Dermis microvascular lymphatic vessel endothelial cell (primary cell): ENCODE data around the gene ROR1. TPM values are rescaled to one million over a fixed set of nuclear protein-coding genes. Genes with fewer than 3 reads are reported as not detected.

Experiments used
- DNase-seq, 2 donors: peaks; one replicate each; pipeline versions ENCODE4 v3.0.0 to v3.0.0-alpha.2; 2010; ENCODE audit warnings: low read depth in 2 of 2
- total RNA-seq: library from RNA; depleted of rRNA; stranded (reverse); fragments of >200 nt; gene quantifications from 2 replicates; pipeline ENCODE4 v1.2.1, GENCODE V29; 2014

ROR1 gene
- total RNA-seq, 1 donor from 2014 or later = 0.26 TPM

DNA sequence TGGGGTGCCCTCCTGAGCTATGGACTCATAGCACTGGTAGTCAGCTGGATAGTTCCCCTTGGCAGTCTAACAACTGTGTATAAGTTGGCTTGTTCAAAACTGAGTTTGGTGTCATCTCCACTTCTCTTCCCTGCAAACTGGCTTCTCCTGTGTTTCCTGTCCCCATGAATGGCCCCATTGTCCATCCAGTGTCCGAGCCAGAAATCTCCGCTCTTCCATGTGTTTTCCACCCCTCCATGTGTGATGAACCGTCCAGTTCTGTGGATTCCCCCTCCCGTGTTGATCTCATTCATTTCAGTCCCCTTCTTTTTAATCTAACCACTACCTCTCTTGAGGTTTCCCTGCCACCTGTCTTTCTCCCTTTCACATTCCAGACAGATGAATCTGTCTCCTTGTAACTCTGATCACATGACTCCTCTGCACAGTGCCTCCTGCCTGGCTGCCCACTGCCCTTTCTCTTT, 195.7 kb downstream of the ROR1 start:
- DNase-seq = no peak

DNA sequence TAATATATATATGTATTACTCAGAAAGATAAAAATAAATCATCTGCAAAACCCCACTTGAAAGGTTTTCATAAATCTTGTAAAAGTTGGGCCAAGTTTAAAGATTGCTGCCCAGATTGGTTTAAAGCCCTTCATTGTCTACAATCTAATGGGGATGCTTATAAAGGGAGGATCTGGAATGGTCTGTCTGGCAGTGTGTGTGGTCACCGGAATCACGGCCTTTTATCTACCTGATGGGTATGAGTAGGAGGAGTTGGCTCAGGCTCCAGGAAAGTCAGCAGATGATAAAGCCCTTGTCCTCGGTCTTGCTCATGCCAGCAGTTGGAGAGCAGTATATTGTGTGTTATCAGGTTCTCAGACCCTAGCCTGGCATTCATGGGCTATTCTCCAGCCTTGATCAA, 197.7 kb downstream of the ROR1 start:
- DNase-seq = no peak

DNA sequence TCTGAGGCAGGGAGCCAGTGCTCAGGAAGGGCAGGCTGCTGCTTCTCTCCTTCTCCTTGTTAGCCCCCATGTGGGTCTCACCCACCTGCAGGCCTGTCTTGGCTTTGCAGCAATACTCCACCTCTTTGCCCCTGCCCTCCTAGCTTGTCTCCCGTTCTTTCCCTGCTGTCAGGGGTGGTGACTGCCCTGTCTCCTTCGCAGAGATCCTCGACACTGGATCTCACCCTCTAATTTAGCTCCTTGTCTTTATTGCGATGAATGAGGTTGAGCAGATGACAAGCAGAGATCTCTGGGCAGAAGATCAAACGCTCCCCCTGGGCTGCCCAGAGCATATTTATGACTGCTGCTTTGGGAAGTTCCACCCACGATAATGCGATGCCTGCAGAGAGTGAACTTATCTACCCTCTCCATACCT, 199.2 kb downstream of the ROR1 start:
- no peak for DNase-seq

DNA sequence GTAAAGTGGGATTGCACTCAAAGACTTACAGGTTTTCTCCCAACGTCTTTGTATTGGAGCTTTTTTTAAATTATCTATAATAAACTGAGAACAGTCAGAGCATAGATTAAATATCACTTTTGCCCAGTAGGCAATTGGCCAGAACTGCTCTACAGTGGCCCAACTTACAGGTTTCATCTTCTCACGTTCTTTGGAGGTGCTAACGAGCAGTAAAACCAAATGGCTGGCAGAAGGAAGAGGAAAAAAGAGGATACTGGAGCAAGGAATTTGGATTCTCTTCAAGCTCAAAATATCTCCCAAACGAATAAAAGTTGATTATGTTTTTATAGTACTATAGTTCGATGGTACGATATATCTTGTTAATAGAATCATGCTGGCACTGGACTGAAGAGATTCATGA, 201.1 kb downstream of the ROR1 start:
- no peak for DNase-seq

DNA sequence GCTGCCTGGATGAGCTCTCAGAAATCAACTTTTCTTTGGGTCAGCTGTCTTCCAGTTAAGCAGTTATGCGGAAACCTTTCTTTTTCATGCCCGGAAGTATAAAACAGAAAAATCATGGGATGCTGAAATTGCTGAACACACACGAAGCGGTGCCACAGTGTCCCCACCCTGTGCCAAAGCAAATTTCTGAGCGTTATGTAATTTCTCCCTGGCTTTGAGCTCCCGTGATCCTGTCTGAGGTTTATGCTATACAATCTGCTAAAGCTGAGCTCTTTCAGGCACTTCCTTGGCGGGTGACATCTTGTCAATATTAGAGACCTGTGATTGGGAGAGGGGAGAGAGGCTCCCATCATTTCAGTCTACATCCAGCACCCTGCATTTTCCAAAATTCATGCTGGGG, 201.7 kb downstream of the ROR1 start:
- DNase-seq = no peak

DNA sequence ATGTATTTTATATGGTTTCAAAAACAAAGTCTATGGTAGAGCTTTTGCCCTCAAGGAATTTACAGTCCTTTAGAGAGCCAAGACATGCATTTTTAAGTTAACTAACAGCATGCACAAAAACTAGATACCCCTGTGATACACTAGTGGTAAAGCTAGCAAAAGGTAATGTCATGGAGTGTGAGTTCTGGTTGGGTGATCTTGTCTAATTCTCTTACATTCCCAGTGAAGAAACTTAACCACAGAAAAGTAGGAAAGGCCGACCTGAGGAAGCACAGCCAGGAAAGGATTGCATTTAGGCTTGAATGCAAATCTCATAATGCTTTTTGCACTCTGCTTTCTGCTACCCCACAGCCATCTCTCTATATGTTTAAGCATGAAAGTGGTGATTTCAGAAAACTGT, 202.2 kb downstream of the ROR1 start:
- no peak for DNase-seq

DNA sequence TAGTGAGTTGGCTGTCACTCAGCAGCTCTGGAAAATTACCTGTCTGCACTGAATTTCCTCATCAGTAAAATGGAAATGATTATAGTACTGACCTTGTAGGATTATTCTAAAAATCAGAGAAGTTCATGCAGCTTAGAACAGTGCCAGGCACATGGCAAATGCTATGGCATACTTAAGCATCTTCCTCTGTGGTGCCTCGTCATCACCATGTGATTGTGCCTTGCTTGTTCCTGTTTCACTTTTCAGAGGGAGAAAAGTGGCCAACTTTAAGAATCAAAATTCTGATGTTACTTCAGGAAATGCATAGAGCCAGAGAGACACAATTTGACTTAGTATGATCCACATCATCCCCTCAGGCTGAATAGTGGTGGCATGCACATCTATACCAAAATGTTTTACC, 203.6 kb downstream of the ROR1 start:
- no peak for DNase-seq

DNA sequence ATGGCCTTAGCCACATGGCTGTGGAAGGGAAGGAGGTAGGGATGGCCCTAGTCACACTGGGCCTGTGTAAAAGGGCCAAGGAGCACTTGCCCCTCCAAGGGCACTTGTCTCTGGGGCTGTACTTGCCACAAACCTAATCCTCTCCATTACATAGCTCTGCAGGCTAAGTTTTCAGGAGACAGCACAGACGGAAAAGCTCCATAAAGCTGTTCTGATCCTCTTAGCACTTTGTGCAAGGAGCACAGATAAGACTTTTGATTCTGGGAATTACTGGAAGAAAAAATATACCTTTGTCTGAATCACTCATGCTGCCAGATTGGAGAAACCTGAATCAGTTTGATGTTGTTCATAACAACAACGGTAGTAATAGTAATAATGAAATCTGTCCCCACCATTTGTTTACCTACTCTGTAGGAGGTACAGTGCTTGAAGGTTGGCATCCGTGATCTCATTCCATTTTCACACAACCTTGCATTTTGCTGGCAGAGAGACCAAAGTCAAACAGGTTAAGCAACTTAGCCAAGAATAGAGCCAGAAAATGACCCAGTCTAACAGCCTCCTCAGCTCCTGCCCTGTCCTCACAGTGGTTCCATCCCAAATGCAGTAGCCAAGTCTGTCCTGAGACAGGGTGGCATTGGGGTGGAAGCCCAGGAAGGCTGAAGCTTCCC, 207.1 kb downstream of the ROR1 start:
- no peak for DNase-seq

DNA sequence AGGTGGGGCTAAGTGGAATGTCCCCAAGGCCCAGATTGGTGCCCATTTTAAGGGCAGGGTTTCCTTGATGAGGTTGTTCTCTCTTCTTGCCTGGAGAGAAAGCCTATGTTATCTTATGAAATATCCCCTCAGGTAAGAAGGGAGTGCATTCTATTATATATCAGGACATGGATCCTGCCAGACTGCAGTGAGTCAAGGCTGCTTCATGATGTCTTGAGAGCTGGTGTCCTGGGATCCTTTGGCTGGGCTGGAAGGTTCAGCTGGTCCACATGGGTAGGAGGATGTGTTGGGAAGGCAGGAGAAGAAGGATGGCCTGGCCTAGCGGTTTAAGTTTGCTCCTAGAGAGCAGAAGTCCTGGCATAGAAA, 207.6 kb downstream of the ROR1 start:
- DNase-seq = no peak

DNA sequence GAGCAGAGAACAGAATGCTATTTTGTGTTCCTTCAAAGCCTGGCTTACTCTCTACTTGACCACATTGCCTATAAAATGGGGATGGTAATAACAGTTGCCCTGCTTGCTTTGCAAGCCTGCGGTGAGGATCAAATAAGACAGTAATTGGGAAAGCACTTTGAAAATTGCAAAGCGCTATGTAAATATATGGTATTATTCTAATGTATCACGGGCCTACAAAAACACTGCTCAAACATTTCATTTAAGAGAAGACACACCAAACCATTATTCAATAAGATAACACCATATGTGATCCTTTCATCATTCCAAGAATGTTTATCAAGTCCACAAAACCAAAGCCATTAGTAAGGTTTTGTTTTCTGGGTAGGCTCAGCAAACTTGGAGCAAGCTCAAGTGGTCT, 208.4 kb downstream of the ROR1 start:
- DNase-seq = no peak

DNA sequence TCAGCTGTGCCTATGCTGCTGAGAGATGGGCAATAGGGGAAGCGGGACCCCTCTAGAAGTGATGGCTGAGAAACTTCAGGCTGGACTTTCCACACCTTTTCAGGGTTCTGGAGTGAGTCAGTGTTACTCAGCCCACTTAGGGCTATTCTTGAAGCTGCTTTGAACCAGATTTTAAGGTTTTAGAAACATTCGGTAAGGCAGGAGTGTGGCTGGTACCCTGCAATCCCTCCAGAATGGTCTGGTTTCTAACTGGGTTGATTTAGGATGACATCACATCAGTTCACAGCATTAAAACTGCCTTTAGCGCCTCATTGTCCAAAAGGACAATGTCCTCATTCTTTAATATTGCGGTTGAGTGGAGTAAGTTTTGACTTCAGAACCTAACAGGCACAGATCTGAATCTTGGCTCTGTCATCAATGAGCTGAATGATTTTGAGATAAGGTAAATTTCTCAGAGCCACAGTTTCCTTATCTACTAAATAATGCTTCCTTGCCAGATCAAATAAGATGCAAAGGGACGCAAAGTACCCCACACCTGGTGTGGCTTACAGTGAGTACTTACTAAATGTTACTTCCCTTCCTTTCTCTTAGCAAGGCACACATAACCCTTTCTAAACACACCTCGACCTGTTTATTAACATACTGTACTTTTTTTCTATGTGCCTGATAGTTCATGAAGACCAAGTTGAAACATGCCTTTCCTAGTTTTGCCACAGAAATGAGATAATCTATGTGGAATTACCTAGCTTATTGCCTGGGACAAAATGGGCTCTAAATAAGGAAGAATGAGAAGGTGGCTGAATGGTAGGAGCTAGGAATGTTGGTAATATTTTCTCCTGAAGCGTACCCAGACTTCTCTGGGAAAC, 209.8 kb downstream of the ROR1 start:
- no peak for DNase-seq

DNA sequence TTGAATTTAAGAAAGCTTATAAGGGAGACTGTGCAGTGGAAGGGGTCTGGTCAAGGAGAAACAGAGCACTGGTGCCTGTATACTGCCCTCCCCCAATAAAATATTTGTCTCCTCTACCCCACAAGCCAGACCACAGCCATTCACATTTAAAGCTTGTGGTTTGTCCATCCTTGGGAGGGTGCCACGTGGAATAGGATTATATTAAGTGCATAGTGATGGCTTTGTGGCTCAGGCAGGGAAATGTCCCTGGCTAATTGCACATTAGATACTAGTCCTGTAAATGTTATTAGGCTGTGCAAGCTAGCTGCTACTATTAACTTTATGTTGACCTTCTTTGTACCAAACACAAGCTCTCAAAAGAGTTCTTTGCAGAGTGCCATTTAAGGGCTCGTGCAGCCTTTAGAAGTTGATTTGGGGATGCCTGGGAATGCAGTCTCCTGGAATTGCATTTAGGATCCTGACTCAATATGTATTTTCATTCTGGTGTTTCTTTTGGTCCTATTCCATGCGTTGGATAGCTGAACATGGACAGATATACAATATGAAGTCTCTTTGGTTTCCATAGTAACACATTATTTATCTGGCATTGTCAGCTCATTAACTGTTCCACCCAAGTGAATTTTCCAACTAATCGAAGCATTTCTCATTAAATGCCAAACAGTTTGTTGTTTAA, 210.6 kb downstream of the ROR1 start:
- DNase-seq = peak in 1 of 2 donors; percentile 18

DNA sequence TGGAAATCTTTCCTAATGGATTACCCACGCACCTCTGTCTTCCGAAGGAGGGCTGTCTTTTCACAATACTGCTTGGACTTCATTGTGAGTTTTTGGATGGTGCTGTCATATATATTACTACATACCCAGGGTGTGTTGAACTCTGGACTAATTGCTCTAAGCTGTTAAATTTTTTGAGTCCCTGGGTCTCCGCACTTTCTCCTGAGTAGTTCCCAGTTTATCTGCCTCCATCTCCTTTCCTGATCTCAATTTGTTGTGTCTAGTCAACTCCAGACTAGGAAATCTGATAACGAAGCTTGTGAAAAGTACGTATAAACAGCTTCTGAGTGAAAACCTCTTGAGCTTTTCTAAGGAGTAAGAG, 211.1 kb downstream of the ROR1 start:
- DNase-seq = no peak

DNA sequence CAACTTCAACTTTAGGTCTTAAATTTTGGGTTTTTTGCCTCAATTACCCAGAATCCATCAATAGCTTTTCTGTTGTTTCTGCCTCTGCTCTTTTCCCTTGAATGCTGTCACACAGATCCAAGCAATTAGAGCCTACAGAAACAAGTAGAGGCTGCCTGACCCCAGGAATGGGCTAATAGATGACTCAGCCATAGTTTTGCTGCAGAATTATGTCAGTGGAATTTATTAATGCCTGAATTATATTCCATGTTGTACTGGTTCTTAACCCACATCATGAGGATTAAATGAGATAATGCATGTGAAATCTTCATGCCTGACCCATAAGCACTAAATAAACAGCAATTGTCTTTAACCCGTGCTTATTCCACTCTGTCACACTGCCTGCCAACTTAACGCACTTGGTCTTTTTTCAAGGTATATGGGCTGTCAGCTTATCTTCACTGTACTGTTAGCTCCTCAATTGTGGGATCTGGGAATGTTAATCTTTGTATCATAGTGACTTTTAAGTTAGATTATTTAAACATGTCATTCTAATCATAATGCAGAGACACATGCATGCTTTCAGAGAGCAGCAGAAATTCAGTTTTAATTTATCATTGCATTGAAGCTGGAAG, 213.3 kb downstream of the ROR1 start:
- DNase-seq = no peak

DNA sequence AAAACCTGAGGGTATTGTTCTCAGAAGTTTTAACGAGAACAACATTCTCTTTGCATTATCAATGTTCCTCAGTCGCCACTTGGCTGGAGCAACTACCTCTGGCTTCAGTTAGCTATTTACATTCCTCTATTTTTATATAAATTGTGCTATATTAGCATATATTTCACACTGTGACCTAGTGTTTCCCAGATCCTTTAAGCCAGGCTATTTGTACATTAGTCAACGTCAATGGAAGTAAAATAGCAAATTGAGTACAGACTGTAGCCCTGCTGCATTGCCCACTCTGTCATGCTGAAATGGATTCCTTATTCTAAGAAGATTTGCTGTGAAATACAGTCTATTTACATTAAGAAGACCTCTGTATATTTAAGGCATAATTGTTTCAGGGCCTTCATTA, 213.8 kb downstream of the ROR1 start:
- no peak for DNase-seq

DNA sequence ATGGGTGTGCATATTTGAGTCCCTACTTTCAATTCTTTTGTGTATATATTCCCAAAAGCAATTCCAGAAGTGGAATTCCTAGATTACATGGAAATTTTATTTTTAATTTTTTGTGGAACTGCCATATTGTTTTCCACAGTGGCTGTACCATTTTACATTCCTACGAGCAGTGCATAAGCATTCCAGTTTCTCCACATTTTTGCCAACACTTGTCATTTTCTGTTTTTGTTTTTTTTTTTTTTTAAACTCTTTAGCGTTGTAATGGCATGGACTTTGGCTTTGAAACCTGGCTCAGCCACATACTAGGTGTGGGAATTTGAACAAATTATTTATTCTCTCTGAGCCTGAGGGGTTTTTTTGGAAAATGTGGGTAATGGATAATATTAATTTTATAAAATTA, 215.1 kb downstream of the ROR1 start:
- DNase-seq = no peak

DNA sequence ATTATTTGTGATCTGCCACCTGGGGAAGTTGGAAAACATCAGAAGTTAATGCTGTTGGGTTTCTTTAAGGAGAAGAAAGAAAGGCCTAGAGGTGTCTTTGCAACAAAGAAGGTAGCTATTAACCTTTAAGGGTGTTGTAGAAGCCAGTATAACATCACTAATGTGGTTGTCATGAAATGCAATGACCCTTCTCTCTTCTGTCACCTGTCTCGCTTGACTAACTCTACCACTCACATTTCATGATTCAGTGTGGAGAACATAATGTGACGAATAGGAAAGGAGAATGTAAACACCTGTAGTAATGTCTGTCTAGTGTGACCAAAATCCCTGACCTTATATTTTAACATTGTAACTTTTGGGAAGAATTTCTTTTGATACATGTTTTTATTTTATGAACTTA, 217.9 kb downstream of the ROR1 start:
- DNase-seq = no peak

DNA sequence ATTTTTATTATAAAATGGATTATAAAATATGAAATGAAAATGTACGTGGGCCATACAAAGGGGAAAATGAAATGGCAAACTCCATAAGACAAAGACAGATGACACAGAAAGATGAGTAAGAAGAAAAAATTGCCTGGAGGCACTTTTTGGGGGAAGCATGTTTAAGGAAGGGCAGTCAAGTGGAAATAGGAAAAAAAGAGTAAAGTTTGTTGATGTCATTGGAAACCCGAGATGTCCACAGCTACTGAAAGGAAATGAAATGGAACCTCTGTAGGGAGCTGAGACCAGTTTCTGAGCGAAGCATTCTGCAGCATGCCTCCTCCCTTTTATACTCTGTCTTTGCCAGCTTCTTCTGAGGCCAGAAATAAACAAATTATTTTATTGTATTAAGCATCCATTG, 226.2 kb downstream of the ROR1 start:
- DNase-seq = no peak

DNA sequence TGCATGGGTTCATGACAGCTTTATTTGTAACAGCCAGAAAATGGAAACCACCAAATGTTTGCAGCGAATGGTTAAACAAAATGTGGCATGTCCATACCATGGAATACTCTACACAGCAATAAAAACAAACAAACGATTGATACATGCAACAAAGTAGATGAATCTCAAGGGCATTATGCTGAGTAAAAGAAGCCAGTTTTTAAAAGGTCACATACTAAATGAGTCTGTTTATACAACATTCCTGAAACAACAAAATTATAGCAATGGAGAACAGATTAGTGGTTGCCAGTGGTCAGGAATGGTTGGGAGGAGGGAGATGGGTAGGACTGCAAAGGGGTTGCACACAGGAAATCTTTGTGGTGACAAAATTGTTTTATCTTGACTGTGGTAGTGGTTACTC, 227.2 kb downstream of the ROR1 start:
- no peak for DNase-seq

DNA sequence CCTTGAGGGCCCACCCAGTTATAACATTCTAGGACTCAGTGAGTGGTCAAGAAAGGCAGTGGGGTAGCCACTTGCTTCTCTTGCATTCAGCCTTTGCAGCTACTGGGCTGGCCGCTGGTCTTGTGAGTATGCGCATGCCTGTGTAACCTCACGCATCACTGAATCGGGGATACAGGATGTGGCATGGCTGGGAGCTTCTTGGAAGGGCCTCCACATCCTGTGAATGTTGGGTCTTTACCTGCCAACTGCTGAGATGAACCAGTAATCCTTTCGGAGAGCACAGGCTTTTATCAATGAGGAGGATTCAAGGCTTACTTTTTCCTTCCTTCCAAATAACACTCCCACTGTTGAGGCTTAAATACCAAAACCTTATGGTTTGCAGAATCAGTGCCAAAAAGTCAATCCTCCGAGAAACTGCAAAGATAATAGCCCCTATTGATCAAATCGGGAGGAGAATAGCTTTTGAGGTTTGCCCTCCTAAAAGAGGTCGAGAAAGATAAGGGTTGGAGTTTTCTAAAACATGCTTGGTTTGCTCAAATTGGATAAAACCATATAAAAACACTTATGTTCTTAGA, 230.7 kb downstream of the ROR1 start:
- no peak for DNase-seq

DNA sequence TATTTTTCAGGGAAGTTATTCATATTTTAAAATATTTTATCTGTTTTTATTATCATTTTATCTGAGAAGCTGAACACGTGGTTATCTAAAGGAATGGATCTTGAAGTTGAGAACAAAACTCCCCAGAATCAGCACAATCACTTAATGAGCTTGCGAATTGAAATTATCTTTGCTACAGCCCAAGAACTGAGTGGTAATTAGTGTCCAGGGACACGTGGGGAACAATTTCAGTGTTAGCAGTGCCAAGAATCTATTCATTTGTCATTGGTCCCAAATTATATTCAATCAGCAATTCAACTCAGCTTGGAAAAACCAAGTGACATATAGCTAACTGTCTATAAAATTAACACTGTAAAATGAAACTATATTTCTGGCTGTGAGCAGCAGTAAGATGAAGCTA, 232.0 kb downstream of the ROR1 start:
- DNase-seq = no peak
